Measurements from ENCODE around the gene MYO9B. TPM values are rescaled to one million over a fixed set of nuclear protein-coding genes. Genes with fewer than 3 reads are reported as not detected.

The MYO9B gene
- total and polyA plus RNA-seq, 2 of the 13 experiments (the other 11 are each of a cell fraction or from before 2014, with no cell fraction given) = 18.0 to 18.3 TPM

DNA sequence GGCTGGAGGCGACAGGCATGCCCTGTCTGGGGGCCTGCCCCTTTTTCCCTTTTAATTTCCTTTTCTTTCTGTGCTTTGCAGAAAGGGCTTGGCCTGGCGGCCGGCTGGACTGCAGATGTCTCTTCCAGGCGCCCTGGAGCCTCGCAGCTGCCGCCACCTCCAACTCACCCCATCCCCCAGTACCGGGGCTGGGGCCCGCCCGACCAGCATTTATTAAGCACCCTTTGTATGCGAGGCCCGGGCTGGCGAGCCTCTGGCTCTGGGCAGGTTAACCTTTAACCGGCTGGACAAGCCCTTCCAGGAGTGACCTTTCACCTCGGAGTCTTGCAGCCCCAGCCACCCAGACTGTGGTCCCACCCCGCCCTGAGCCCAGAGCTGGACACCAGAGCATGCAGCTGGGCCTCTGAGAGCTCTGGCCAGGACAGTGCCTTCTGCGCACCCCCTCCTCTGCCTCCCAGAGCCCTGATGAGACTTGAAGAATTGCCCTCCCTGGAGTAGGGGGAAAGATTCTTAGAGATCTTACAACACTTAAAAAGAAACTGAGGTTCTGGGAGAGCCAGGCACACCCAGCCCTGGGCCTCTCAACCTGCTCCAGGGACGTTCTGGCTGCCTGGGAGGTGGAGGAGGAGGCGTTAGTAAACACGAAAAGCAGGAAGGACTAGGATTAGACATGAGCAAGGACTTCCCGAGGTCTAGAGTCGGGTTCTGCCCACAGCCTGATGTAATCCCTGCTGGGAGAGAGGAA is 171.3 kb downstream of the MYO9B start (continued):
- TF ChIP-seq, protein P1, sequence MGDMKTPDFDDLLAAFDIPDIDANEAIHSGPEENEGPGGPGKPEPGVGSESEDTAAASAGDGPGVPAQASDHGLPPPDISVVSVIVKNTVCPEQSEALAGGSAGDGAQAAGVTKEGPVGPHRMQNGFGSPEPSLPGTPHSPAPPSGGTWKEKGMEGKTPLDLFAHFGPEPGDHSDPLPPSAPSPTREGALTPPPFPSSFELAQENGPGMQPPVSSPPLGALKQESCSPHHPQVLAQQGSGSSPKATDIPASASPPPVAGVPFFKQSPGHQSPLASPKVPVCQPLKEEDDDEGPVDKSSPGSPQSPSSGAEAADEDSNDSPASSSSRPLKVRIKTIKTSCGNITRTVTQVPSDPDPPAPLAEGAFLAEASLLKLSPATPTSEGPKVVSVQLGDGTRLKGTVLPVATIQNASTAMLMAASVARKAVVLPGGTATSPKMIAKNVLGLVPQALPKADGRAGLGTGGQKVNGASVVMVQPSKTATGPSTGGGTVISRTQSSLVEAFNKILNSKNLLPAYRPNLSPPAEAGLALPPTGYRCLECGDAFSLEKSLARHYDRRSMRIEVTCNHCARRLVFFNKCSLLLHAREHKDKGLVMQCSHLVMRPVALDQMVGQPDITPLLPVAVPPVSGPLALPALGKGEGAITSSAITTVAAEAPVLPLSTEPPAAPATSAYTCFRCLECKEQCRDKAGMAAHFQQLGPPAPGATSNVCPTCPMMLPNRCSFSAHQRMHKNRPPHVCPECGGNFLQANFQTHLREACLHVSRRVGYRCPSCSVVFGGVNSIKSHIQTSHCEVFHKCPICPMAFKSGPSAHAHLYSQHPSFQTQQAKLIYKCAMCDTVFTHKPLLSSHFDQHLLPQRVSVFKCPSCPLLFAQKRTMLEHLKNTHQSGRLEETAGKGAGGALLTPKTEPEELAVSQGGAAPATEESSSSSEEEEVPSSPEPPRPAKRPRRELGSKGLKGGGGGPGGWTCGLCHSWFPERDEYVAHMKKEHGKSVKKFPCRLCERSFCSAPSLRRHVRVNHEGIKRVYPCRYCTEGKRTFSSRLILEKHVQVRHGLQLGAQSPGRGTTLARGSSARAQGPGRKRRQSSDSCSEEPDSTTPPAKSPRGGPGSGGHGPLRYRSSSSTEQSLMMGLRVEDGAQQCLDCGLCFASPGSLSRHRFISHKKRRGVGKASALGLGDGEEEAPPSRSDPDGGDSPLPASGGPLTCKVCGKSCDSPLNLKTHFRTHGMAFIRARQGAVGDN (CRISPR knock-in tag; IDR thresholded peaks at IDR 0.05) = peak; percentile 75; the same call in 1 of the 2 replicates
- TF ChIP-seq ZFY (CRISPR knock-in tag; IDR thresholded peaks at IDR 0.05) (peak; percentile 56), HNRNPLL (IDR thresholded peaks at IDR 0.05; ENCODE audit: low read depth, low read length, poor library complexity, severe bottlenecking) (peak; percentile 3), TMF1 (CRISPR knock-in tag; IDR thresholded peaks at IDR 0.05; ENCODE audit: low read depth) (no peak), NKX3-1 (CRISPR knock-in tag; IDR thresholded peaks at IDR 0.05) (no peak), CC2D1A (CRISPR knock-in tag; IDR thresholded peaks at IDR 0.05) (no peak), RCOR2 (CRISPR knock-in tag; IDR thresholded peaks at IDR 0.05) (peak; percentile 79), ZNF350 (CRISPR knock-in tag; IDR thresholded peaks at IDR 0.05; ENCODE audit: borderline replicate concordance, low read depth) (peak; percentile 46; the same call in 1 of the 2 replicates), HOXD1 (CRISPR knock-in tag; IDR thresholded peaks at IDR 0.05) (no peak), ZNF274 (CRISPR knock-in tag; IDR thresholded peaks at IDR 0.05) (no peak), MED8 (CRISPR knock-in tag; IDR thresholded peaks at IDR 0.05; ENCODE audit: insufficient replicate concordance) (no peak), ZBTB38 (CRISPR knock-in tag; IDR thresholded peaks at IDR 0.05) (no peak), POLR2G (IDR thresholded peaks at IDR 0.05; ENCODE audit: low read depth, low read length) (peak; percentile 77)
- TF ChIP-seq, protein P2, sequence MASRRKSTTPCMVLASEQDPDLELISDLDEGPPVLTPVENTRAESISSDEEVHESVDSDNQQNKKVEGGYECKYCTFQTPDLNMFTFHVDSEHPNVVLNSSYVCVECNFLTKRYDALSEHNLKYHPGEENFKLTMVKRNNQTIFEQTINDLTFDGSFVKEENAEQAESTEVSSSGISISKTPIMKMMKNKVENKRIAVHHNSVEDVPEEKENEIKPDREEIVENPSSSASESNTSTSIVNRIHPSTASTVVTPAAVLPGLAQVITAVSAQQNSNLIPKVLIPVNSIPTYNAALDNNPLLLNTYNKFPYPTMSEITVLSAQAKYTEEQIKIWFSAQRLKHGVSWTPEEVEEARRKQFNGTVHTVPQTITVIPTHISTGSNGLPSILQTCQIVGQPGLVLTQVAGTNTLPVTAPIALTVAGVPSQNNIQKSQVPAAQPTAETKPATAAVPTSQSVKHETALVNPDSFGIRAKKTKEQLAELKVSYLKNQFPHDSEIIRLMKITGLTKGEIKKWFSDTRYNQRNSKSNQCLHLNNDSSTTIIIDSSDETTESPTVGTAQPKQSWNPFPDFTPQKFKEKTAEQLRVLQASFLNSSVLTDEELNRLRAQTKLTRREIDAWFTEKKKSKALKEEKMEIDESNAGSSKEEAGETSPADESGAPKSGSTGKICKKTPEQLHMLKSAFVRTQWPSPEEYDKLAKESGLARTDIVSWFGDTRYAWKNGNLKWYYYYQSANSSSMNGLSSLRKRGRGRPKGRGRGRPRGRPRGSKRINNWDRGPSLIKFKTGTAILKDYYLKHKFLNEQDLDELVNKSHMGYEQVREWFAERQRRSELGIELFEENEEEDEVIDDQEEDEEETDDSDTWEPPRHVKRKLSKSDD (CRISPR knock-in tag; IDR thresholded peaks at IDR 0.05; ENCODE audit: low read depth) = no peak
- TF ChIP-seq, protein P3, sequence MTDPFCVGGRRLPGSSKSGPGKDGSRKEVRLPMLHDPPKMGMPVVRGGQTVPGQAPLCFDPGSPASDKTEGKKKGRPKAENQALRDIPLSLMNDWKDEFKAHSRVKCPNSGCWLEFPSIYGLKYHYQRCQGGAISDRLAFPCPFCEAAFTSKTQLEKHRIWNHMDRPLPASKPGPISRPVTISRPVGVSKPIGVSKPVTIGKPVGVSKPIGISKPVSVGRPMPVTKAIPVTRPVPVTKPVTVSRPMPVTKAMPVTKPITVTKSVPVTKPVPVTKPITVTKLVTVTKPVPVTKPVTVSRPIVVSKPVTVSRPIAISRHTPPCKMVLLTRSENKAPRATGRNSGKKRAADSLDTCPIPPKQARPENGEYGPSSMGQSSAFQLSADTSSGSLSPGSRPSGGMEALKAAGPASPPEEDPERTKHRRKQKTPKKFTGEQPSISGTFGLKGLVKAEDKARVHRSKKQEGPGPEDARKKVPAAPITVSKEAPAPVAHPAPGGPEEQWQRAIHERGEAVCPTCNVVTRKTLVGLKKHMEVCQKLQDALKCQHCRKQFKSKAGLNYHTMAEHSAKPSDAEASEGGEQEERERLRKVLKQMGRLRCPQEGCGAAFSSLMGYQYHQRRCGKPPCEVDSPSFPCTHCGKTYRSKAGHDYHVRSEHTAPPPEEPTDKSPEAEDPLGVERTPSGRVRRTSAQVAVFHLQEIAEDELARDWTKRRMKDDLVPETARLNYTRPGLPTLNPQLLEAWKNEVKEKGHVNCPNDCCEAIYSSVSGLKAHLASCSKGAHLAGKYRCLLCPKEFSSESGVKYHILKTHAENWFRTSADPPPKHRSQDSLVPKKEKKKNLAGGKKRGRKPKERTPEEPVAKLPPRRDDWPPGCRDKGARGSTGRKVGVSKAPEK (CRISPR knock-in tag; IDR thresholded peaks at IDR 0.05; ENCODE audit: borderline replicate concordance) = no peak
- TF ChIP-seq, protein P4, sequence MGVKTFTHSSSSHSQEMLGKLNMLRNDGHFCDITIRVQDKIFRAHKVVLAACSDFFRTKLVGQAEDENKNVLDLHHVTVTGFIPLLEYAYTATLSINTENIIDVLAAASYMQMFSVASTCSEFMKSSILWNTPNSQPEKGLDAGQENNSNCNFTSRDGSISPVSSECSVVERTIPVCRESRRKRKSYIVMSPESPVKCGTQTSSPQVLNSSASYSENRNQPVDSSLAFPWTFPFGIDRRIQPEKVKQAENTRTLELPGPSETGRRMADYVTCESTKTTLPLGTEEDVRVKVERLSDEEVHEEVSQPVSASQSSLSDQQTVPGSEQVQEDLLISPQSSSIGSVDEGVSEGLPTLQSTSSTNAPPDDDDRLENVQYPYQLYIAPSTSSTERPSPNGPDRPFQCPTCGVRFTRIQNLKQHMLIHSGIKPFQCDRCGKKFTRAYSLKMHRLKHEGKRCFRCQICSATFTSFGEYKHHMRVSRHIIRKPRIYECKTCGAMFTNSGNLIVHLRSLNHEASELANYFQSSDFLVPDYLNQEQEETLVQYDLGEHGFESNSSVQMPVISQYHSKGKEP (CRISPR knock-in tag; IDR thresholded peaks at IDR 0.05) = no peak
